ENCODE data around the gene SLC9A9.

Gene SLC9A9

GRCh38 chr3:143352850-143353550, 495.3 kb downstream of the SLC9A9 start:
- H3K4me1 ChIP-seq (ENCODE audit: control extremely low read depth in 1 of 4, control insufficient read depth in 4 of 4, insufficient read depth in 4 of 4, low read length in 3 of 4) = no peaks in the 10 kb centered on the region
- H3K27me3 ChIP-seq (replicated peaks in 2 of 5; ENCODE audit: control insufficient read depth in 4 of 5, insufficient read depth in 5 of 5, low read length in 4 of 5) = no peaks in the 10 kb centered on the region
- CTCF ChIA-PET = interaction anchor here (1.1 kb wide), 1 partner anchor 9 kb away, joined by 4 read pairs; no protein-coding TSS in a partner anchor
- H3K27ac ChIP-seq (ENCODE audit: insufficient read depth in 1 of 2, low read depth in 1 of 2, low read length in 2 of 2, poor library complexity in 1 of 2, severe bottlenecking in 2 of 2) = no peak overlapping the region
- DNase-seq = no peak
- POLR2A ChIA-PET = interaction anchor here (0.7 kb wide), 1 partner anchor 67 kb away, joined by 3 read pairs; no protein-coding TSS in a partner anchor
- H3K4me3 ChIP-seq (ENCODE audit: control insufficient read depth in 1 of 7, extremely low read depth in 1 of 7, insufficient read depth in 4 of 7, low read depth in 2 of 7, low read length in 6 of 7) = no peak overlapping the region
- 50% methylated on average over 3 of the region's 6 CpGs for WGBS (ENCODE audit: insufficient coverage)
- no peaks in the 10 kb centered on the region for H3K36me3 ChIP-seq (ENCODE audit: control insufficient read depth in 4 of 4, insufficient read depth in 4 of 4, low read length in 3 of 4)
- no peaks in the 10 kb centered on the region for H3K9me3 ChIP-seq (ENCODE audit: control extremely low read depth in 1 of 5, control insufficient read depth in 4 of 5, insufficient read depth in 2 of 5, low read depth in 1 of 5, low read length in 4 of 5)

- ChIA-PET CTCF (interaction anchor here (1.1 to 1.6 kb wide), 2 partner anchors 10 to 17 kb away, joined by 3 to 4 read pairs; no protein-coding TSS in a partner anchor), POLR2A (interaction anchor here (0.6 to 0.7 kb wide), 2 partner anchors 66 to 470 kb away, joined by 3 to 4 read pairs; no protein-coding TSS in a partner anchor)
- no peak overlapping the region for H3K4me3 ChIP-seq (ENCODE audit: control insufficient read depth in 1 of 7, extremely low read depth in 1 of 7, insufficient read depth in 4 of 7, low read depth in 2 of 7, low read length in 6 of 7)
- H3K27me3 ChIP-seq (replicated peaks in 2 of 5; ENCODE audit: control insufficient read depth in 4 of 5, insufficient read depth in 5 of 5, low read length in 4 of 5) = no peaks in the 10 kb centered on the region
- H3K27ac ChIP-seq (ENCODE audit: insufficient read depth in 1 of 2, low read depth in 1 of 2, low read length in 2 of 2, poor library complexity in 1 of 2, severe bottlenecking in 2 of 2) = no peak overlapping the region
- H3K36me3 ChIP-seq (ENCODE audit: control insufficient read depth in 4 of 4, insufficient read depth in 4 of 4, low read length in 3 of 4) = no peaks in the 10 kb centered on the region
- no peaks in the 10 kb centered on the region for H3K4me1 ChIP-seq (ENCODE audit: control extremely low read depth in 1 of 4, control insufficient read depth in 4 of 4, insufficient read depth in 4 of 4, low read length in 3 of 4)
- WGBS (ENCODE audit: insufficient coverage) = 88% methylated on average over 3 of the region's 4 CpGs
- no peaks in the 10 kb centered on the region for H3K9me3 ChIP-seq (ENCODE audit: control extremely low read depth in 1 of 5, control insufficient read depth in 4 of 5, insufficient read depth in 2 of 5, low read depth in 1 of 5, low read length in 4 of 5)
- DNase-seq = no peak
Observed at GRCh38 chr3:143351895-143352608, 496.2 kb downstream of the SLC9A9 start.

DNA sequence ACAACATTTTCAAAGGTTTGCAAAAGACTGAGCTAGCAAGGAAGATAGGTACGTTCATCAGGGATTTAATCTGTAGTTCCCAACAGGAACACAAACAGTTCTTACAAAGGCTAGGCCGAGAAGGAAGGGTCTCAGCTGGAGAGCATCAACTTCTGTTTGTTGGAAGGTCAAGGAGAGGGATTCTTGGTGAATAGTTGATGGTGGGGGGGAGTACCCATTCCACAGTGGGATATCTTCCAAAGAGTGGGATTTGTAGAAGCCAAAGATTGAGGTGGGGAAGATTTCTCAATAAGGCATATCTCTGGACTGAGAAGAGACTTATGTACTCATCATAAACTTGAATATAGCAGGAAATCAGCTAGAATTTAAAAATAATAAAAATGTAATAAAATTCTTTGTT, 496.9 kb downstream of the SLC9A9 start:
- Histone ChIP-seq H3K4me3 (ENCODE audit: control insufficient read depth in 1 of 7, extremely low read depth in 1 of 7, insufficient read depth in 4 of 7, low read depth in 2 of 7, low read length in 6 of 7) (no peak overlapping the region), H3K27ac (ENCODE audit: insufficient read depth in 1 of 2, low read depth in 1 of 2, low read length in 2 of 2, poor library complexity in 1 of 2, severe bottlenecking in 2 of 2) (no peak overlapping the region), H3K9me3 (ENCODE audit: control extremely low read depth in 1 of 5, control insufficient read depth in 4 of 5, insufficient read depth in 2 of 5, low read depth in 1 of 5, low read length in 4 of 5) (no peaks in the 10 kb centered on the region), H3K27me3 (replicated peaks in 2 of 5; ENCODE audit: control insufficient read depth in 4 of 5, insufficient read depth in 5 of 5, low read length in 4 of 5) (no peaks in the 10 kb centered on the region), H3K36me3 (ENCODE audit: control insufficient read depth in 4 of 4, insufficient read depth in 4 of 4, low read length in 3 of 4) (no peaks in the 10 kb centered on the region), H3K4me1 (ENCODE audit: control extremely low read depth in 1 of 4, control insufficient read depth in 4 of 4, insufficient read depth in 4 of 4, low read length in 3 of 4) (no peaks in the 10 kb centered on the region)
- WGBS (ENCODE audit: insufficient coverage) = 90% methylated on average over 2 of the region's 2 CpGs
- POLR2A ChIA-PET = interaction anchor here (0.6 kb wide), 1 partner anchor 471 kb away, joined by 4 read pairs; no protein-coding TSS in a partner anchor
- no peak for DNase-seq
- CTCF ChIA-PET = interaction anchor here (1.2 to 1.6 kb wide), 2 partner anchors 14 to 16 kb away, joined by 3 read pairs; no protein-coding TSS in a partner anchor

- 86% methylated on average over 1 of the region's 2 CpGs for WGBS (ENCODE audit: insufficient coverage)
- Histone ChIP-seq H3K4me3 (ENCODE audit: control insufficient read depth in 1 of 7, extremely low read depth in 1 of 7, insufficient read depth in 4 of 7, low read depth in 2 of 7, low read length in 6 of 7) (no peak overlapping the region), H3K4me1 (ENCODE audit: control extremely low read depth in 1 of 4, control insufficient read depth in 4 of 4, insufficient read depth in 4 of 4, low read length in 3 of 4) (peaks cover 0 to 4% (median 0%) of the 10 kb centered on the region in 4 experiments), H3K9me3 (ENCODE audit: control extremely low read depth in 1 of 5, control insufficient read depth in 4 of 5, insufficient read depth in 2 of 5, low read depth in 1 of 5, low read length in 4 of 5) (no peaks in the 10 kb centered on the region), H3K36me3 (ENCODE audit: control insufficient read depth in 4 of 4, insufficient read depth in 4 of 4, low read length in 3 of 4) (no peaks in the 10 kb centered on the region), H3K27ac (ENCODE audit: insufficient read depth in 1 of 2, low read depth in 1 of 2, low read length in 2 of 2, poor library complexity in 1 of 2, severe bottlenecking in 2 of 2) (no peak overlapping the region), H3K27me3 (replicated peaks in 2 of 5; ENCODE audit: control insufficient read depth in 4 of 5, insufficient read depth in 5 of 5, low read length in 4 of 5) (no peaks in the 10 kb centered on the region)
- ChIA-PET POLR2A (no interaction called here), CTCF (interaction anchor here (0.9 to 1.9 kb wide), 4 partner anchors 10 to 309 kb away, joined by 3 to 8 read pairs (median 3); no protein-coding TSS in a partner anchor)
- DNase-seq = no peak
Observed at GRCh38 chr3:143349455-143349854, 498.8 kb downstream of the SLC9A9 start.

DNA sequence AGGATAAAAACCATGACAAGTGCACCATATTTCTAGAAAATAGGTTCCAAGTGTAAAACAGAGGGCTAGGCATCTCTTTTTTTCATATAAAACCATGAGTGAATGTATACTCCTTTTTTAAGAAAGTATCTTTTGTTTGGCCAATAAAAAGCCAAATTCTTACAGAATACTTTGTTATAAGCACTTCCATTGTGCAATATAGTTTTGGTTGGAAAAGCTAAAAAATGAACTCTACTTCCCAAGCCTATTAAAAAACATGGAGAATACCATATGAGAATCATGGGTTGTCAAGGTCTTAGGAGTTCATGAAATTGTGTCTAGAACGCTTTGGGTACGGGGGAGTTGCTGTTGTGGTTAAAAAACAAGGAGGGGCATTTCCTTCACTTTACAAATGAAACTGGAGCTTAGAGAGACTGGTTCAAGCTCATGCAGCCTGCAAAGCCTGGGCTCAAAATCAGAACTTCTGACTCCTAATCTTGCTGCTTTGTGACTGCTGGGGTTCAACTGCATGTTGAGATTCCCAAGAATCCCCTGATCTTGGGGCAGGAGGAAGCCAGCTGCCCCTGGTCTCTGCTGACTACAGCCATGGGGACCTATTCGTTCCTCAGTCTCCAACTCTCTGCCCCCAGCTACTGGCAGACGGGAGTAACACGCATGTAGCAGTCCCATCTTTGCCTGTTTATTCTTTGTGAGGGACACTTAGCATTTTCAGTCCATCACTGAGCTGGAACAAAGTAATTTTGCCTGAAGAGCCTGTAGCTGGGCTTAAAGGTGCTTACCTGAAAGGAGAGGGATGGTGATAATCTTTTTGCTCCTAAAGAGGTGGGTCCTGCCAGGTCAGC, 499.6 kb downstream of the SLC9A9 start:
- Histone ChIP-seq H3K27ac (ENCODE audit: insufficient read depth in 1 of 2, low read depth in 1 of 2, low read length in 2 of 2, poor library complexity in 1 of 2, severe bottlenecking in 2 of 2) (no peak overlapping the region), H3K36me3 (ENCODE audit: control insufficient read depth in 4 of 4, insufficient read depth in 4 of 4, low read length in 3 of 4) (no peaks in the 10 kb centered on the region), H3K9me3 (ENCODE audit: control extremely low read depth in 1 of 5, control insufficient read depth in 4 of 5, insufficient read depth in 2 of 5, low read depth in 1 of 5, low read length in 4 of 5) (no peaks in the 10 kb centered on the region), H3K4me1 (ENCODE audit: control extremely low read depth in 1 of 4, control insufficient read depth in 4 of 4, insufficient read depth in 4 of 4, low read length in 3 of 4) (peaks cover 0 to 5% (median 0%) of the 10 kb centered on the region in 4 experiments), H3K4me3 (ENCODE audit: control insufficient read depth in 1 of 7, extremely low read depth in 1 of 7, insufficient read depth in 4 of 7, low read depth in 2 of 7, low read length in 6 of 7) (no peak overlapping the region), H3K27me3 (replicated peaks in 2 of 5; ENCODE audit: control insufficient read depth in 4 of 5, insufficient read depth in 5 of 5, low read length in 4 of 5) (no peaks in the 10 kb centered on the region)
- ChIA-PET CTCF (interaction anchor here (0.9 to 1.9 kb wide), 4 partner anchors 9 to 297 kb away, joined by 3 to 8 read pairs (median 4); no protein-coding TSS in a partner anchor), POLR2A (no interaction called here)
- DNase-seq = peak in 1 of 3 donors; percentile 19
- 42% methylated on average over 4 of the region's 5 CpGs for WGBS (ENCODE audit: insufficient coverage)

GRCh38 chr3:143344516-143345165, 503.6 kb downstream of the SLC9A9 start:
- no CpG with 5 or more reads among the region's 1 CpG for WGBS (ENCODE audit: insufficient coverage)
- DNase-seq = no peak
- ChIA-PET POLR2A (no interaction called here), CTCF (interaction anchor here (1.2 kb wide), 1 partner anchor 16 kb away, joined by 3 read pairs; no protein-coding TSS in a partner anchor)
- H3K27ac ChIP-seq (ENCODE audit: insufficient read depth in 1 of 2, low read depth in 1 of 2, low read length in 2 of 2, poor library complexity in 1 of 2, severe bottlenecking in 2 of 2) = no peak overlapping the region
- no peaks in the 10 kb centered on the region for H3K9me3 ChIP-seq (ENCODE audit: control extremely low read depth in 1 of 5, control insufficient read depth in 4 of 5, insufficient read depth in 2 of 5, low read depth in 1 of 5, low read length in 4 of 5)
- H3K36me3 ChIP-seq (ENCODE audit: control insufficient read depth in 4 of 4, insufficient read depth in 4 of 4, low read length in 3 of 4) = no peaks in the 10 kb centered on the region
- no peak overlapping the region for H3K4me3 ChIP-seq (ENCODE audit: control insufficient read depth in 1 of 7, extremely low read depth in 1 of 7, insufficient read depth in 4 of 7, low read depth in 2 of 7, low read length in 6 of 7)
- H3K4me1 ChIP-seq (ENCODE audit: control extremely low read depth in 1 of 4, control insufficient read depth in 4 of 4, insufficient read depth in 4 of 4, low read length in 3 of 4) = peaks cover 0 to 5% (median 0%) of the 10 kb centered on the region in 4 experiments
- H3K27me3 ChIP-seq (replicated peaks in 2 of 5; ENCODE audit: control insufficient read depth in 4 of 5, insufficient read depth in 5 of 5, low read length in 4 of 5) = no peaks in the 10 kb centered on the region

Data from common myeloid progenitor, CD34-positive (primary cell).